Activated naive CD4-positive, alpha-beta T cell treated with anti-CD3 and anti-CD28 coated beads, Interleukin-2, amount 50 U/mL, for 16 hours (primary cell): ENCODE data around the gene NAA35.
"Not testable (repeated sequence)": the region's sequence is repeated elsewhere in the genome, so short reads cannot be mapped to it uniquely, and the experiment has no call there.

Source experiments
- DNase-seq: peaks from one replicate; pipeline ENCODE4 v3.0.0-alpha.2; 2020

The NAA35 gene

DNA sequence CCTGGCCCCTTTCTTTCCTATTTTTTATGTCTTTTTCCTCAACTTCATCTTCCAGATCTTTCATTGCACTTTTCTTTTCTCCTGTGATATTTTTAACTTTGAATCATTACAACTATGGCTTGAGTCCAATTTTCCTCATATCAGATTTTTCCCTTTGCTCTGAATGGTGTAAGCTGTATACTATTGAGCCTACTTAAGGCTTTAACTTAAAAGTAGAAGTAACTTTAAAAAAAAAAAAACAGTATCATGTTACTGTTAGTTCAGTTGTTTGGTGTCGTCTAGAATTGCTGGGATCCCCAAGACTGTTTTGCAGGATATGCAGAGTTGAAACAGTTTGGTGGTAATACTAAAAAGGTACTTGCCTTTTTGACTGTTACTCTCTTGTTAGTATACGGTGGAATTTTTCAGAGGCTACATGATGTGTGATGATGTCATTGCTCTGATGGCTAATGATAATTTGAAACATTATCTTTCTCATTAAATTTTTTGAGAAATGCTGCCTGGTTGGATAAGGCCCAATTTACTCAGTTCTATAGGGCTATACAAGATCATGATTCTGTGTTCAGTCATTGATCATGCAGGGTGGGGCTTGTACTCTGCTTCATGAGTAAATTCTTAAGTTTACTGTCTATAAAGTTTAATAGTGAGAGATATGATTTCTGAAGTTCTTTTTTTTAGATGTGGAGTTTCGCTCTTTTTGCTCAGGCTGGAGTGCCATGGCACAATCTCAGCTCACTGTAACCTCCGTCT, 8.8 kb downstream of the NAA35 start:
- DNase-seq: no peak

DNA sequence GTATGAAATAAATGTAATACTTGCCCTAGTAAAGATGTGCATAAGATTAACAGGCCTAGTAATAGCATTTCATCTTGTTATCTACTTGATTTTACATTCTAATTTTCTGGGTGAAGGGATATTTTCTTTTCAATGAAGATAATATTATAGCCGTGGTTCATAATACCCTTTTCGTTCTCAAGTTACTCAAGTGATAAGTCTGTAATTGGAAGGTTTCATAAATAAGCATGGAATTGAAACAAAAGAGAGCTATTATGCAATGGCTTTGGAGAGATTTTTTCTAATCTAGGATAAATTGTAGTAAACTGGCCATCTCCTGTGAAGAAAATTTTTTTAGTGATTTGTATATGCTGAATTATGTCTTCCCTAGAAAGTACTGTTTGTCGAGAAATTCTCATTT, 19.0 kb downstream of the NAA35 start:
- DNase-seq: no peak

DNA sequence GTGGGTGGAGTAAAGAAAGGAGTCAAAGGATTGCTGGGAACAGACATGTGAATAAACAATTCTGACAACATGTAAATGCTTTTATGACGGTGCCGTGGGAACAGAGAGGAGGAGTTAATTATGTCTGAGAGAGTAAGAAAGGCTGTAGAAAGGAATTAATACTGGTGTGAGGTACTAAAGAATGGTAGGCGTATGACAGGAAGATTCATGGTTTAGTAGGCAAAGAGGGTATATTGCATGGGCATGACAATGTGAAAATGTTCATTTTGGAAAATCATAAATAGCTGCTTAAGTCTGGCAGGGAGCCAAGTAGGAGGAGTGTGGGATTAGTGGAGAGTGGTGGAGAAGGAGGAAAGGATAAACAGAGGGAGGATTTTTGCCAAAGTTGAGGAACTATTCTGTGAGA, 19.7 kb downstream of the NAA35 start:
- no peak for DNase-seq

DNA sequence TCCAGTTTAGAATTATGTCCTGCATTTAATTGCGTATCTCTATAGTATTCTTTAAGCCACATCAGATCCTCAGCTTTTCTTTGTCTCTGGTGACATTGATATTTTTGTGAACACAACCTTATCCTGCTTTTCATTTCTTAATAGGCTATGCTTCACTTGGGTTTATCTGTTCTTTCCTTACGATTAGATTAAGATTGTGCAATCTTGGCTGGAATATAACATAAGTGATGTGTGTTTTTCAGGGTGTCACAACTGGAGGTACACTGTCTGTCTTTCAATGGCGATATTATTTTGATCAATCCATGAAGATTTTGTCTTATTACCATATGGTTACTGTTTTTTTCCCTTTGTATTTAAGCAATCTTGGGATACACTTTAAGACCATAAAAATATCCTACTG, 23.6 kb downstream of the NAA35 start:
- DNase-seq: no peak

DNA sequence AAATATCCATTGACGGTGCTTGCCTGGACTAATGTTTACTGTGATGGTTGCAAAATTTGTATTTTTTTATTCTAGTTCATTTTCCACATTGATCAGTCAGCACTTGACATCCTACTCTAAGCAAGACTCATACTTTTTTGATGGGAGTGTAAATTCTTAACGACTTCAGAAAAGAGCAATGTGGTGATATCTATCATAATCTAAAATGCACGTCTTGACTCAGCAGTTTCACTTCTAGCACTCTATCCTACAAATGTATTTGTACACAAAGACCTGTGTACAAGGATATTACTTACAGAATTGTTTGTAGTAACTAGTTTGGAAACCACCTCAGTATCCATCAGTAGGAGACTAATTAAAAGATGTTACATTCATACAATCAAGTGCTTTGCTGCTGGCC, 24.0 kb downstream of the NAA35 start:
- no peak for DNase-seq

DNA sequence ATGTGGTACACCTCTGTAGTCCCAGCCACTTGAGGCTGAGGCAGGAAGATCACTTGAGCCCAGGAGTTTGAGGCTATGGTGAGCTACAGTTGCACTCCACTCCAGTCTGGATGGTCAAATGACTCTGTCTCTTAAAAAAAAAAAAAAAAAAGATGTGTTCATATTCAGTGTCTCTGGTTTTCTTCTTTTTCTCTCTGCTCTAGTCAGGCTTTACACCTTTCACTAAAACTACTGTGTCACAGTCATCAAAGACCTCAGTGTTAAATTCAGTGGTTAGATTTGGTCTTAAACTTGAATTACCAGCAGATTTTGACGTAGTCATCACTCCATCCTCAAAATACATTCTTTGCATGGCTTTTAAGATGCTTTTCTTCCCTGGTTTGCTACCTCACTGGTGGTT, 28.8 kb downstream of the NAA35 start:
- no peak for DNase-seq

DNA sequence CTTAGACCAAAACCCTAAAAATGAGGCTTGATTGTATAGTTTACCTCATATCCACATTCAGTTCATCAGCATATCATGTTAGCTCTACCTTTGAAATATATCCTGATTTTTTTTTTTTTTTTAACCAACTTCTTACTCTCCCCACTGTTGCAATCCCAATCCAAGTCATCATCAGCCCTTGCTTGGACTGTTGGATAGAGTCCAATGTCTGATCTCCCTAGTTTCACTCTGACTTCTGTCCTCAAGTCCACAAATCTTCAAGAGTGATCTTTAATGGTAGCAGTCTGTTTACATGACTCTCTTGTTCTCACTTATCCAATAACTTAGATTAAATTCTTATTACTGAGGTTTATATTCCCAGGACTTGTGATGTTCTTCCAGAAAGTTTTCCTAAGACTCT, 30.8 kb downstream of the NAA35 start:
- no peak for DNase-seq

DNA sequence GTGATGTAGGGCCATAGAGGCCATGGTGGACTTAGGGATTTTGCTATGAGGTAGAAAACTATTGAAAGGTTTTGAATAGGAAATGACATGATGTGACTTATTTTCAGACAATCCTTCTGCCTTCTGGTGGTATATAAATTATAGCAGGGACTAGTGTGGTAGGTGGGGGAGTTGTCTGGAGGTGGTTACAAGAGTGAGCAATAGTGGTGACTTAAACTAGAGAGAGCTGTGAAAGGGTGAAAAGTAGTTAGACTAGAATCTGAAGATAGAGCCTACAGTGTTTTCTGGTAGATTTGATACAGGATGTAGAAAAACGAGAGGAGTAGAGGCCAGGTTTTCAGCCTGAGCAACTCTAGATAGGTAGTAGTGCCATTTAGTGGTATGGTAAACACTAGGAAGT, 32.3 kb downstream of the NAA35 start:
- no peak for DNase-seq

DNA sequence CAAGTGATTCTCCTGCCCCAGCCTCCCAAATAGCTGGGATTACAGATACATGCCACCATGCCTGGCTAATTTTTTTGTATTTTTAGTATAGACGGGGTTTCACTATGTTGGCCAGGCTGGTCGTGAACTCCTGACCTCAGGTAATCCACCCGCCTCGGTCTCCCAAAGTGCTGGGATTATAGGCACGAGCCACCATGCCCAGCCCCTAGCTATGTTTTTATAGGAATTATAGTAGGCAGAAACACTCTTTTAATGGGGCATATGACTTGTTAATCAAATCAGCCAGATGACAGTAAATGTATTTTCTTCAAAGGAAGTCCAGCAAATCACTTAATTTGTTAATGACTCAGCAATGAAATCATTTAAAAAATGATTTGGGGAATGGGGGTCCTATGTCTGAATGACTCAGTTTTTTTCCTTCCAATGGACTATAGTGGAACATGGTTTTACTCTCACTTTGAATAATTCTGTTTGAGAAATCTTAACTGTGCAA, 33.2 kb downstream of the NAA35 start:
- not testable (repeated sequence) for DNase-seq

DNA sequence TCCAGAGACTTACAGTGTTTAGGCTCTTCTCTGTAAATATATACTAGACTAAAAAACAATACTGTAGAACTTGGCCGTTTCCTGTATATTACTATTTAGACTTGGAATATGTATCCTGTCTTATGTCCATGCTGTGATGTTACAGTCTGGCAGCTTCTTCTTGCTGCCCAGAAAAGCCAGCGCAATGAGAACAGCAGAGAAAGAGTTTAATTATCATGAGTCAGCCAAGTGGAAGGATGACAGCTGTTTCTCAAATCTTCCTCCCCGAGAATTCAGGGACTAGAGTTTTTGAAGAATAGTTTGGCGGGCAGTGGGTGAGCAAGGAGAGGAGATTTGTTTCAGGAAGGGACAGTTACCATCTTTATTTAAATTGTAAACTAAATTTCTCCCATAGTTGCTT, 37.5 kb downstream of the NAA35 start:
- no peak for DNase-seq

DNA sequence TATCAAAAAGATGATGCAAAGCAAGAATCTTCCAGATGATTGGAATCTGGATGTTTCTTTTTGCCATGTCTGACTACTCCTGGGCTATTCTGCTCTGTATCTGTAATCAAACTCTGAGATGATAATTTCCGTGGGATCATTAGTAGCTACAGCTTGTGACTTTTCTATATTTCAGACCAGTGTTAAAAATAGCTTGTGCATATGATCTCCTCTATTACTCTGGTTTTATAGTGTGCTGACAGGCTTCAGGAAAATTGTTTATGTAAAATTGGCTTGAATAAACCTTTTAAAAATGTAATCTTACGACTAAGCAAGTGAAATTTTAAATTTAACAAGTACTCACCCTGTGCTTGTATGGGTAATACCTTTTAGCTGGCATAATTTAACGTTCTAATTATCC, 40.4 kb downstream of the NAA35 start:
- no peak for DNase-seq

DNA sequence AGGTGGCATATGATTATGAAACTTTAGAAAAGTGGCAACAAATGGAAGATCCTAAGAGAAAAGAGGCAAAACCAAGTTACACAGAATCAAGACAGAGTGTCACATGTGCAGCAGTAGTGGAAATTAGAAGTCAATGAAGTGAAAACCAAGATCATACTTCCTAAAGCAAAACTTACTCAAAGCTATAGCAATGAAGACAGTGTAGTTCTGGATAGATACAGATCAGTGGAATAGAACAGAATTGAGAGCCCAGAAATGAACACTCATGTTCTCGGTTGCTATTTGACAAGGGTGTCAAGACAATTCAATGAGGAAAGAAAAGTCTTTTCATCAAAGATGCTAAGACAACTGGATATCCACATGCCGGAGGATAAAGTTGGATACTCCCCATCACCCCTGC, 43.5 kb downstream of the NAA35 start:
- no peak for DNase-seq

DNA sequence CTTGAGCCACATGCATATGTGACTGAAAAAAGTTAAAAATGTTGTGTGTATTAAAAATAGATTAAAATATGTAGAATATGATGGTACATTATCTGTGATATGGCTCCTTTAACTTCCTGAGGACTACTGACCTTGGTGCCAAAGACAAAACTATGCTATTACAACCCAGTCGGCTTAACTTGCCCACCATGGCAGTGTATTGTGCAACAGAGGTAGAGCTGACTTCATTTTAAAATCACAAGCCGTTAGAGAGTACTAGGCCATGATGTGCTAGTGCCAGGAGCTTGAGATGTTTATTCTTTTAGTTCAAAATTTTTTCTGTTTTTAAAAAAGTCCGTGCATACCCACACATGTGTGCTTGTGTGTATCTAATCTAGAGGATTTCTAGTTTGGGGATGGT, 46.3 kb downstream of the NAA35 start:
- DNase-seq: no peak

DNA sequence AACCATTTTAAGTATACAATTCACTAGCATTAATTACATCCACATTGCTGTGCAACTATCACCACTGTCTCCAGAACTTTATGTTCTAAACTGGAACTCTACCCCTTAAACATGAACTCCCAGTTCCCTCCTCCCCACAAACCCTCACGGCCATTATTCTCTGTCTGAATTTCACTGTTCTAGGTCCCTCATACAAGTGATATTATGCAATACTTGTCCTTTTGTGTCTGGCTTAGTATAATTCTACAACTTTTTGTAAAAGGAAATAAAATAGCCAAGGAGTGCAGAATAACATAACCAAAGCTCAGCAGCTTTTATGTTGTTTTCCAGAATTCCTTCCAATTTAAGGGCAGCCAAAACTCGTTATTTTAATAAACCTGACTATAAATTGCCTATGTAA, 53.2 kb downstream of the NAA35 start:
- DNase-seq: no peak

DNA sequence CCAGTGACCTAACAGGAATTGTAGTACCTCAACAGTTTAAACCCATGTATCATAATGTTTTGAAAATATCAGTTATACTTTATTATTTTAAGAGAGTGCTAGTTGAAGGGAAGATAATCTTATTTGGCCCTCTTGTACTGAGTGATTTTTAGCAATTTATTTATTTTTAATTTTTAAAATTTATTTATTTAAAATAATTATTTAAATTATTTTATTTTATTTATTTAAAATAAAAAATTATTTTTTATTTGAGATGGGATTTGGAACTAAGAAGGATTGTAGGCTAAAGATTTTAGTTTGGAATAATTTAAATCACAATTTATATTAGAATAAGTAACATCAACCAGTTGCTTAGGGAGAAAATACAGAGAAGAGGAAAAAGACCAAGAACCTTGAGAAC, 54.2 kb downstream of the NAA35 start:
- no peak for DNase-seq

DNA sequence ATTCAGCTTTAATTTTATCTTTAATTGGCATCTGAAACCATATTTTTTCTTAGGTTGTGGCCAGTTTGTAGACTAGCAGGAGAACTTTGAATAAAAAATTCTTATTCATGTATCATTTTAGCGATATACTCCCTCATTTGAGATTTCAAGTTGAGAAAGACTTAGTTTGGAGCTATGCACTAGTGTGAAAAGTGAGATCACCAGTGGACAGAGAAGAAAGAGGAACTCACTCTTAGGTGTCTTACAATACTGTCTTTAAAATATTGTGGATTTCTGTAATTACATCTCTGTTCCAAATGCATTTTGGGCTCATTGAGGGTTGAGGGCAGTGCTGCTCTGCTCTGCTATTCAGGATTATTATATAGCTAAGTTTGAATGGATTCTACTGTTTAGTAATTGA, 54.7 kb downstream of the NAA35 start:
- no peak for DNase-seq

DNA sequence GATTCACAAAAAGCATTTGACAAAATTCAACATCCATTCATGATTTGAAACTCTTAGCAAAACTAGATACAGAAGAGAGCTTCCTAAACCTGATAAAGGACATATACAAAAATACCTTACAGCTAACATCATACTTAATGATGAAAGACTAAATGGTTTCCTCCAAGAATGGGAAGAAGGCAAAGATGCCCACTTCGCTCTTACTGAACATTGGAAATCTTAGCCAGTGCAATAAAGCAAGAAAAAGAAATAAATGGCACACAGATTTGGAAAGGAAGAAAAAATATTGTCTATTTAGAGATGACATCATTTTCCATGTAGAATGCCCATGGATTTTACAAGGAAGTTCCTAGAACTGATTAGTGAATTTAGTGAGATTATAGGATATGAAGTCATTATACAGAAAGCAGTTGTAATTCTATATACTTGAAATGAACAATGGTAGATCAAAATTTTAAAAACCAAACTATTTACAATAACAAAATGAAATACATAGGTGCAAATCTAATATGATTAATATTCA, 64.4 kb downstream of the NAA35 start:
- no peak for DNase-seq

DNA sequence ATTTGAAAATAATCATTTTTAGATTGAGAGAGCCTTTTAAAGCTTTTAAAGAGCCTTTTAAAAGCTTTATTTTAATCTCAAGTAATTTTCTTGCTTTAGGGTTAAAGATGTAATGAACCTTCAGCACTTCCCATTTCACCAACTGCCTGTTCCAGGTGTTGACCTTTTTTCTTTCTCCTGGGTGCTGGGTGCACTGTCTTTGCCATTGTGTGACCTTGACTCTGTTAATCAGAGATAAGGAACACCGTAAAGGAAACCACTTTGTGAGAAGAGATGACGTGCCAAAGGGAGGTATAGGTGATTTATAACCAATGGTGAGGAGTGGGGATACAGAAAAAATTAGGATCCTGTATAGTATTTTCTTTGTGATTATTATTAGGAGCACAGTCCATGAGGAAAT, 68.2 kb downstream of the NAA35 start:
- no peak for DNase-seq

DNA sequence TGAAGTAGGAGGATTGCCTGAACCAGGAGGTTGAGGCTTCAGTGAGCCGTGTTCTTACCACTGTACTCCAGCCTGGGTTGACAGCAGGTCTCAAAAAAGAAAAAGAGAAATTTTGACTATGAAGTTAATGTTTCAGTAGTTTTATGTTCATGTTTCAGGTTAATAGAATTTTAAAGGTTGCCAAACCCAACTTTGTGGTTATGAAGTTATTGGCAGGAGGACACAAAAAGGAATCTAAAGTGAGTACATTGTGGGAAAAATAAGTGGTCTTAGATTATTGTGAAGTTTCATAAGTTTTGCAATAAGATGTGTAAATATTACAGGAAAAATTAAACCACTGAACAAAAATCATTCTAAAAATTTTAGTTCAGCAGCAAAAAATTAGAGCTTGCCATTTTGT, 79.8 kb downstream of the NAA35 start:
- no peak for DNase-seq

DNA sequence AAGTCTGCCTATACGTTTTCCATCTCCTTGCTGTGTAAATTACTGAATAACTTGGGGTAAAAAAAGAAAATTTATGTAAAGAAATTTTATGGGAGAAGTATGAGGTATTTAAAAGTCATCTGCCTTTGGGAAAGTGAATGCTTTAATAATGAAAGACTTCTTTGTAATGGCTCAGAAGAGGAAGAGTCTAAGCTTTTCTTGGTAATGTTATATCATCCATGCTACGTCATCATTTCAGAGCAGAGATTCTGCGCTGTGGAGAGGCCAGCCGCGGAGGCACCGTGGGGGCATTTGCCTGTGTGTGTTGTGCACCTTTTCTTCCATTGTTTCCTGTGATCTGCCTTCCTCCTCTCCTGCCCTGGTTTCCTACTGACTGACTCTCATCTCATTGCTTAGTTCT, 80.2 kb downstream of the NAA35 start:
- no peak for DNase-seq

DNA sequence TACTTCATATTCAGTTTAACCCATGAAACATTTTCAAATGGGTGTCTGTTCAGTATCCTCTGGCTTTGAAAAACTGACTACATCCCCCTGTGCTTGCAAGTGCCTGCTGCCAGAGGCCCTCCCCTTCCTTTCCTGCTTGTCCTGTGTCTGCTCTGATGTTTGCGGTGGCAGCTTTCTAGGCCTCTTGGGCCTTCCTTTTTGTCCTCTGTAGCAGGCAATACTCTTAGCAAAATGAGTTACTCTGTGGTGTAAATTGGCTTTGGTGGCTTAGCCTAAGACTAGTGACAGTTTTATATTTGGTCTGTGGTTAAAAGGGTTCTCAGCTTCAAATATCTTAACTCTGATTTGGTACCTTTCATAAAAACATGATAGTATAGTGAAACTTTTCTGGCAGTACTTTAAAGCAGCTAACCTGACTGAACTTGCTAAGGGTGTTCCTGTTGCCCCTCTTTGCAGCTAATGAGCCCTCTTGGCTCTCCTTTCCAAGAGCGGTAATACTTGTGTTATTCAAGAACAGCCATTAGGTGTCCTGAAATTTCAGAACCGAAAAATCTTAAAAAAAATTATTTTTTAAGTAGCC, 81.8 kb downstream of the NAA35 start:
- no peak for DNase-seq

DNA sequence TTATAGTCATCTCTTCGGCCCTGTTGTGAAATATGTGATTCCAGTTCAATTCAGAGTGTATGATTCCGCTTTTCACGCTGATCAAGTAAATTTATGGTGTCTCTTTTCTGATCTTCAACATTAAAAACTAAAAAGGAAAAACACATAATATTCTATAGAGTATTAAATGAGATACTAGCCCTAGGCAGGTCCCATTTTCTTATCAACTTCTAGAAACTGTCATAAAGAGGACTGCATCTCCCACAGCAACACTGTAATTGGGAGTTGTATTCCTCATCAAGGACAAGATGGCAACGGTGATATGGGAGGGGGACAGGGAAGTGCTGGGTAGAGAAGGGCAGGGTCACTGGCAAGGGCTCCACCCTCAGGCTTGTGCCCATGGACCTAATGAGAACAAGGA, 86.8 kb downstream of the NAA35 start:
- DNase-seq: no peak

DNA sequence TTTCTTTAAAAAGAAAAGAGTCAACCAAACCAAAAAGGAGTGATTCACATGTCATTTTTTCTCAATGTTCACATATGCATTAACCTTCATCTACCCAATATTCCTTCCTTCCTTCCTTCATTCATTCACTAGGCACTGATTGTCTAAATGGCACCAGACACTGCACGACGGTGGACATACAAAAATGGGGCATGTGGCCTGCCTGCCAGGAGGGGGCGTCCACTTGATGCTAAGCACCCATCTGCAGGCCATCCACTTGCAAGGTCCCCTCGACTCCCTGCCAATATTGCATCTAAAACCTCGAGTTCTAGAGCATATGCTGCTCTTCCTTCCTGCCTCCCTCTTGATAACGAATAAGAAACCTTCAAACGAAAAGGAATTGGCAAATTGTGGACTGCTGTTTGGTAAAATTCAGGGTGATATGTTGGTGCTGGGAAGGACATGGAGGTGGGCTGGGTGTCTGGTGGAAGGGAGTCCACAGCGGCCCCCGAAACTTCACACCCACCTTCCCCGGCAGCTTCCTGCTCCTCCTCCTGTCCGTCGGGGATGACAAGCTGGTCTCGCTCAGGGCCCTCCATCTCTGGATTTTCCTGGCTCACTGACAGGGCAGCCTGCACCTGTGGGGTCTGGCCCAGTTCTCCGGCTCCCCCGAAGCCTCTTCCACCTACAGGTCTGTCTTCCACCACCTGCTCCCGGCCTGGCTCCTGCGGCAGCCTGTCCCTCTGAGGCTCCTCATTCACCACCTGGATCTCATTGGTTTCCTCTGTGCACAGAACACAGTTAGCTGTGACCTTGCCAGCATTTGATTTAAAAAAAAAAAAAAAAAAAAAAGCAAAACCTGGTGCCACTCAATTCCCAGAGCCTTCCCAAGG, 94.2 kb downstream of the NAA35 start:
- DNase-seq: no peak
